GM18520 (cell line): ENCODE results near the gene DENND1B.
A peak's percentile ranks its signal among the peaks of the same experiment; 100 is the strongest.
"Not testable (repeated sequence)": the region's sequence is repeated elsewhere in the genome, so short reads cannot be mapped to it uniquely, and the experiment has no call there.

Experiments used
- ATAC-seq: cut with Tn5 transposase; IDR thresholded peaks from one replicate; pipeline ENCODE4 v1.9.1; 2021; ENCODE audit not compliant: unreplicated experiment

The DENND1B gene

GRCh38 chr1:197783510-197783948 is 8.2 kb upstream of the DENND1B start:
- ATAC-seq = no peak

GRCh38 chr1:197782722-197783360 is 7.6 kb upstream of the DENND1B start:
- ATAC-seq = no peak

DNA sequence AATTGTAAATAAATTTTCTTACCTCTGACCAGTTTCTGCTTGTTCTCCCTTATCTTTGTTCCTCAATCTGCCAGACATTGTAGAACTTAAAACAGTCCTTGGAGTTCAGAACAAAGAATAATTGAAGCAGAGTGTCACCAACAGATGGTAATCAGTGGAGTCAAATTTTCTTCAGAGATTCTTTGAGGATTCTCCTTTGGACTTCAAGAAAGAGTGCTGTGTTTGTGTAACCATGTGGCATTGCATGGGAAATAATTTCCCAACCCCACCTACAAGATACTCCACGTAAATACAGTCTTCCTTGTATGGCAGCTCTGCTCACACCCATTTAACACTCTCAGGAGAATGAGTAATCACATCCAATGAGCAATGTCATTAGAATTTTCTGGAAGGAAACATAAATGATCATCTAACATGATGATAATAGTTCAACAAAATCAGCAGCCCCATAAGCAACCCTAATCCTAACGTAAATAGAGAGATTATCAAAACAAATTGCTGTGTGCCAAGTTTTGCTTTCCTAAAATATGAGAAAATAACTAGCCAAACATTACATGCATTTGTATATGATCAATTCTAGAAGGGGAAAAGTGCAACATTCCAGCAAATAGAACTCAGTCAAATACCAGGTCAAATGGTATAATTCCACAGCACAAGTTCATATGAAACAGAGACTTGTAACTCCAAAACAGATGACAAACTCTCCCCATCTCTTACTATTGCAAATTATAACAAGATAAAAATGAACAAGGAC is 6.9 kb upstream of the DENND1B start:
- ATAC-seq = no peak

GRCh38 chr1:197779921-197780320 is 4.6 kb upstream of the DENND1B start:
- ATAC-seq = no peak

- ATAC-seq = no peak
These were observed 3.2 kb upstream of the DENND1B start for GRCh38 chr1:197778366-197778945.

DNA sequence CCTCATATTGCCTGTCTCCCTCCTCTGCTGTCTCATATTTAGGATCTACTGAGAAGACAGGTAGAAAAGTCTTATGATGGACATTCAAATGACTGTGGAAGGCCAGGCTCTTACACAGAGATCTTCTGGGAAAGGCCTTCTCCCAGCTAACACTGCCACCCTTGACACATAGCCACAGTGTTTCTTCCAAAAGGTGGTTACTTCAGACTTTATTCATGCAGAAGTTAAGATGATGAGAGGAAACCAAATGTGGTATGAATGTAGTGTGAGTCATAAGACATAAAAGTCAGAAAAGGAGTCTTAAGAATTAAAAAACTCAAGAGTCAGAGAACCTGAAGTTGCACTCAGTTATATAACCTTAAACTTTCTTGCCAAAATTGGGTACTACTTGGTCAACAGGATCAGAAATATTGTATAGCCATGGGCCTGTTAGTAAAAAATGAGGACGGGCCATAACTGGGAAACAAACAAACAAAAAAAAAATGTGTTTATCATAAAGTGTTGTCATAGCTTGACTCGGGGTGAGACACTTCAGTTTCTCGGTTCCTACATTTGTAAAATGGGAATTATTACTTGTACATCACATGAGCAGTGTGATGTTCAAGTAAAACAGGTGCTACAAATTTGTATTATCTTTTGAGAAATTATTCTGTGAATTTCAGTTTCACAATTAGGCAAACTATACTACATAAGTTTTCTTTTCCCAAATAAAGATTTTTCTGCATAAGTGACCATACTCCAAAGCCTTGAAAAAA is 1.2 kb upstream of the DENND1B start:
- ATAC-seq = peak; percentile 41

DNA sequence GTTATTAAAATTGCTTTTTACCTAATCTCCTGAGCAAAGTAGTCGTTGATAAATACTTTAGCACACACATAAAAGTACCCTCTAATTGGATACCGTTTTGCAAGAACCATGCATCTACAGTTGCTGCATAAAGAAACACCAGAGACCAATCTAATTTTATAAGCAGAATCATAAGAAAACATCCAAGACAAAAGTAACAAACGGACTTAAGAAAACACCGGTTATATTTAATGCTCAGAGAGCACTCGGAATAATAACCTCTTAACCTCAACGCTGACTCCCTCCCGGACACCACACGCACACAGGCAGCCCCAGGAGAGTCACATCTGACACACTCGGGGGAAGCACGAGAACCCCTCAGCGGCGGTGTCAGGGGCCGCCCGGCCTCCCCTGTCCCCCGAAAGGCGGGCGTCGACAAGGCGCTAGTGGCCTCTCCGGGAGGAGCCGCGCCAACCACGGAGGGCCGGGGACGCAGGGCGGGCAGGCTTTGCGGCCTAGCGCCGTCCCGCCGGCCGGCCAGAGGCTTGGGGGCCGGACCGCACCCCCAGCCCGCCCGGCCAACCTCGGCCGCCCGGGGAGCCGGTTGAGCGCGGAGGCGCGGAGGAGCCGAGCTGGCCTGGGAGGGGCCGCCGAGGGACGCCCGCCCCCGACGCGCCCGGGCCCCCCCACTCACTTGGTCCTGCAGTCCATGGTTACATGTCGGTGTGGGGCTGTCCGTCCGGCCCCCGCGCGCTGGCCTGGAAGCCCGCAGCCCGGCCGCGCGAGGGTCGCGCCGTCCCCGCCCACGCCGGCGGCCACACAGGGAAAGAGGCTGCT is 606 bp downstream of the DENND1B start:
- ATAC-seq = peak; percentile 14

DNA sequence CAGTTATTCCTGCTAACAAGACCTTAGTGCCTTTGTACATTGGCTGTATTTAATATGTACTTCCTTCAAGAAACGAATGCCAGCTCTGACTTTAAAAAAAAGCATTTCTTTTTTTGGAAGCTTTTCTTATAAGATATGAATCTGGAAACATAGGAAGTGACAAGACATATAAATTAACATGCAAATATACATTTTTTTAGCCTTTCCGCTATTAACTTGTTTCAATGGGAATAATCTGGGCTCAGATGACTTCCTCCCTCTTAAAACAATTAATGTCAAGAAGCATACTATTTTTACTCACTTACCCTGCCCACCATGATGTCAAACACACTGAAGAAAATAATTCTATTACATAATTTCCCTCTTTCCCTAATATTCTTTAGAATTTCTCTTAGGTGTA is 1.4 kb downstream of the DENND1B start:
- ATAC-seq = no peak

- ATAC-seq = no peak
These were observed 3.2 kb downstream of the DENND1B start for GRCh38 chr1:197771904-197772556.

DNA sequence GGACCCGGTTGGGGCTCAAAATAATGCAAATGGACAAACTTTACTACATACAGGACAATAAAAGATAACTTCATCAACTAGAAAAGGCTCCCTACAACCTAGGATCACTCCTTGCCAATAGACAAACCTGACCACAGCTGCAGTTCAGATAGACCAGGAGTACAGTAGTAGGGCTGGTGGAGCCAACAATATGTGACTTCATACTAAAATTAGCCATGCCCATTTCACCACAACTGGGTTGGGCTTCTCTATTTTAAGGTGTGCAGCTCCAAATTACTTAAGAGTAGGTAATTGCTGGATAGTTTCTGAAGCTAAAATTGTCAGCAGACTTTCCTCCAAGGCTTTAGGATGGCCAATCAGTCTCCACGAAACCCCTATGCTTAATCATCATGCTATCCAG is 3.9 kb downstream of the DENND1B start:
- no peak for ATAC-seq

GRCh38 chr1:197770243-197770642 is 5.0 kb downstream of the DENND1B start:
- ATAC-seq = no peak

GRCh38 chr1:197769287-197769686 is 6.0 kb downstream of the DENND1B start:
- ATAC-seq = no peak

DNA sequence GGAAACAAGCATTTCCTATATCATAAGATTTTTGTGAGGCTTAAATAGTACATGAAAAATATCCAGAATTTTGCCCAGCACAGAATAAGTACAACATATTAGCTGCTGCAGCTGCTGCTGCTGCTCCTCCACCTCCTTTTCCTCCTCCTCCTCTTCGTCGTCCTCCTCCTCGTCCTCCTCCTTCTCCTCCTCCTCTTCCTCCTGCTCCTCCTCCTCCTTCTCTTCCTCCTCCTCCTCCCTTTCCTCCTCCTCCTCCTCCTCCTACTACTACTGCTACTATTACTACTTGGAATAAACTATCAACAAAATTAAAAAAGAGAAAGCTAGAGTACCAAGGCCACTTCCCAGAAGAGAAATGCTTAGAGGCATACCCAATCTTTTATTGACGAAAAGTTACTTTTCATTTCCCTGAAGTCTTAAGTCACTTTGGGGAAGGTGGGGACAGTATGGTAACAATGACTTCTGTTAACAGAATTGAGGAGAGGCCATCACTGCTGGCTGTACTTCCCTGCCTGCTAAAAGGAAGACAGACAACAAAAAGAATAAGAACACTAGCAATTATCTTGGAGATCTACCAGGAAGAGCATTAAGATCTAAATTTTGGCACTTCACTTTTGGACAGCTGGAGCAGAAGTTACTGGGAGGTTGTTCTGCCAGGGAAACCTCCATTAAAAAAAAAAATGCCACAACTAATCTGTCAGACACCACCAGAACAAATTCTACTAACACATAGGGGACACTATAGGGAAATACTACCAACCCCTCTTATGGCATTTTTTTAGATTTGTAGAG is 7.1 kb downstream of the DENND1B start:
- ATAC-seq = no peak

GRCh38 chr1:197763769-197764168 is 11.5 kb downstream of the DENND1B start:
- ATAC-seq = no peak

- no peak for ATAC-seq
These were observed 12.0 kb downstream of the DENND1B start for GRCh38 chr1:197763307-197763706.

- ATAC-seq = no peak
These were observed 13.6 kb downstream of the DENND1B start for GRCh38 chr1:197761654-197762053.

DNA sequence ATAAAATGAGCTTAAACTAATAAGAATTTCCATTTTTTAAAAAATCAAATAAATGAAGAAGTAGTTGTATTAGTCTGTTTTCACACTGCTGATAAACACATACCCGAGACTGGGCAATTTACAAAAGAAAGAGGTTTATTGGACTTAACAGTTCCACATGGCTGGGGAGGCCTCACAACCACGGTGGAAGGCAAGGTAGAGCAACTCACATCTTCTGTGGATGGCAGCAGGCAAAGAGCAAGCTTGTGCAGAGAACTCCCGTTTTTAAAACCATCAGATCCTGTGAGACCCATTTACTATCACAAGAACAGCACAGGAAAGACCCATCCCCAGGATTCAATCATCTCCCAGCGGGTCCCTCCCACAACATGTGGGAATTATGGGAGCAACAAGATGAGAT is 19.7 kb downstream of the DENND1B start:
- not testable (repeated sequence) for ATAC-seq

- not testable (repeated sequence) for ATAC-seq
These were observed 22.6 kb downstream of the DENND1B start for GRCh38 chr1:197752652-197753164.

GRCh38 chr1:197750366-197750765 is 24.9 kb downstream of the DENND1B start:
- no peak for ATAC-seq
